ENCODE measurements around the gene NOS2.
A peak's percentile ranks its signal among the peaks of the same experiment; 100 is the strongest.

The NOS2 gene

GRCh38 chr17:27810211-27810901 lies 10.0 kb upstream of the NOS2 start:
- H3K4me3 ChIP-seq (ENCODE audit: low read length), result no peak overlapping the region
- no peak for DNase-seq (ENCODE audit: low read depth)
- TF ChIP-seq CTCF (conservative IDR thresholded peaks at IDR 0.05; ENCODE audit: low read depth, low read length), result no peak

GRCh38 chr17:27809555-27809954 lies 9.2 kb upstream of the NOS2 start:
- TF ChIP-seq CTCF (conservative IDR thresholded peaks at IDR 0.05; ENCODE audit: low read depth, low read length), result no peak
- no peak for DNase-seq (ENCODE audit: low read depth)
- no peak overlapping the region for H3K4me3 ChIP-seq (ENCODE audit: low read length)

- TF ChIP-seq CTCF (conservative IDR thresholded peaks at IDR 0.05; ENCODE audit: low read depth, low read length), result no peak
- no peak for DNase-seq (ENCODE audit: low read depth)
- H3K4me3 ChIP-seq (ENCODE audit: low read length), result no peak overlapping the region
These were observed 8.3 kb upstream of the NOS2 start for GRCh38 chr17:27808628-27809027.

GRCh38 chr17:27807567-27808470 lies 7.5 kb upstream of the NOS2 start:
- no peak for TF ChIP-seq CTCF (conservative IDR thresholded peaks at IDR 0.05; ENCODE audit: low read depth, low read length)
- no peak overlapping the region for H3K4me3 ChIP-seq (ENCODE audit: low read length)
- no peak for DNase-seq (ENCODE audit: low read depth)

GRCh38 chr17:27805520-27806146 lies 5.3 kb upstream of the NOS2 start:
- peak; percentile 86 for TF ChIP-seq CTCF (conservative IDR thresholded peaks at IDR 0.05; ENCODE audit: low read depth, low read length)
- H3K4me3 ChIP-seq (ENCODE audit: low read length), result peak overlapping the region; percentile 41
- DNase-seq (ENCODE audit: low read depth), result peak; percentile 55

GRCh38 chr17:27804113-27804512 lies 3.8 kb upstream of the NOS2 start:
- DNase-seq (ENCODE audit: low read depth), result no peak
- H3K4me3 ChIP-seq (ENCODE audit: low read length), result no peak overlapping the region
- TF ChIP-seq CTCF (conservative IDR thresholded peaks at IDR 0.05; ENCODE audit: low read depth, low read length), result no peak

Data from retinal pigment epithelial cell (primary cell).